GM21737 (cell line): Measurements from ENCODE around the gene HECW1.

Source experiments
- ATAC-seq: cut with Tn5 transposase; IDR thresholded peaks from one replicate; pipeline ENCODE4 v1.9.1; 2021; ENCODE audit warnings: mild to moderate bottlenecking, moderate library complexity; ENCODE audit not compliant: unreplicated experiment

The HECW1 gene

DNA sequence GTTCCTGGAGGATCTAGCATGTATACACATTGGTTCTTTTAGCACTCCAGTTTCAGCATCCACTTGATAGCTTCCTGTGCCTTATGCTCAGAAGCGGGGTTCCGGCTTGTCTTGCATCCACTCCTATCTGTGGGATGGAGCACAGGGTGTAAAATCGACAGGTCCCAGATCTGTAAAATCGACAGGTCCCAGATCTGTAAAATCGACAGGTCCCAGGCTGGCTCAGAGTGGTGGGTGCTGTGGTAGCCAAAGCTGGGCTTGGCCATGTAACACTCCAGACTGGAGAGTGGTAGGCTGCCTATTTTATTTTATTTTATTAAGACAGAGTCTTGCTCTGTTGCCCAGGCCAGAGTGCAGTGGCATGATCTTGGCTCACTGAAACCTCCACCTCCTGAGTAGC lies 30.3 kb downstream of the HECW1 start:
- no peak for ATAC-seq

DNA sequence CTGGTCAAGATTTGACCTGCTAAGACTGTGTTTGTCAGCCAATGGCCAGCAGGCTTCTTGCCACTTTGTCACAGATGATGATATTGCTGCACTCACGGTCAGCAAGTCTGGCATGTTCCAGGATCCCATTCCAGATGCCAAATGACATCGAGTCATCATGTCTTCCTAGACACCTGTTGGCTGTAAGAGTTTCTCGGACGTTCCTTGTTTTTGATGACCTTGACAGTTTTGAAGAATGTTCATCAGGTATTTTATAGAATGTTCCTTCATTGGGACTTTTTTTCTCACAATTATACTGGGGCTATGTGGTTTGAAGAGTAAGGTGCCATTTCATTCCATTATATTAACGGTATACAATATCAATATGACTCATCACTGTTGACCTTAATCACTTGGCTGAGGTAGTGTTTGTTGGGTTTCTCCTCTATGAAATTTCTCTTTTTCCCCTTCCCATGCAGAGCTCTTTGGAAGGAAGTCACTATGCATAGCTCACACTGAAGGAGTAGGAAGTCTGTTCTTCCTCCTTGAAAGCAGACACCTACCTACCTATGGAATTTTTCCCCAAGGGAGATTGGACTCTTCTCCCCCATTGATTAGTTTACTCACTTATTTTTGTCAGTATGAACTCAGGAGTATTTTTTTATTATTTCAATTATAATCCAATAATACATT lies 31.6 kb downstream of the HECW1 start:
- no peak for ATAC-seq

DNA sequence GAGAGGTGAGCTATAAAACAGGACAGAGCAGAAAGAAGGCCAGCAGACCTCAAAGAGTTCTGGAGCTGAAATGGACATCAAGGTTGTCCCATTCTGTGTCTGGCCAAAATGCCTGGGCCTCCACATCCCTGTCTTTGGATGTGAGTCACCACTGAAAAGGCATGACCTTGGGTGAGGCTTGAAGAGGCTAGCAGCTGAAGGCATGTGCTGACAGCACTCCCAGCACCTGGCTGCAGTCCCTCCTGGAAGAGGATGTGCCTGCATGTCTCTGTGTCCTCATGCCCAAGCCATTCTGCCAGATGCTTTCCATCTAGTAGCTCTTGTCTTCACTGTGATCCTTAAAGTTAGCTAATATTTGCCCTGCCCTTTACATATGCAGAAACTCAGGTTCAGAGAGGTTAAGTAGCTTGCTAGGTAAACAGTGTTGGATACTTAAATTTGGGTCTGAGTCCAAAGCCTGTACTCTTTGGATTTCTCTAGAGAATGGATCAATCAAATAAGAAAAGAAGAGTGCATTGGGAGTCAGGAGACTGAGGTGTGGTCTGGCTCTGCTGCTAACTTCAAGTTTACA lies 35.8 kb downstream of the HECW1 start:
- no peak for ATAC-seq

DNA sequence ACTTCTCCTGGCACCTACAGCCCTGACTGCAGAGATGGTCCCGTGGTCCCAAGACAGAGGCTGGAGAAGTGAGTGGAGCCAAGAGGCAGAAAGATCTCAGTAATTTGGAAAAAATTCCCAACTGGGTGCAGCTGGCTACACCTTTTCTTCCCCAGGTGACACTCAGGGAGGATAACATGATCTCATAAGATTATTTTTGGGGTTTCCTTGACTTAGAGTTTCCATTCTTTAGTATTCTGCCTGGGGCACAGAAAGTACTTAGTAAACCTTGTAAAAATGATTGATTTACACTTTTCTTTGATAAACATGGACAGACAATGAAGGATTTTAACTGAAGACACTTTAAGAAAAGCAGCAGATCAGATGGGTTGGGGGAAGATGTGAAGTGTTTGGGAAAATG lies 38.6 kb downstream of the HECW1 start:
- ATAC-seq, result no peak

DNA sequence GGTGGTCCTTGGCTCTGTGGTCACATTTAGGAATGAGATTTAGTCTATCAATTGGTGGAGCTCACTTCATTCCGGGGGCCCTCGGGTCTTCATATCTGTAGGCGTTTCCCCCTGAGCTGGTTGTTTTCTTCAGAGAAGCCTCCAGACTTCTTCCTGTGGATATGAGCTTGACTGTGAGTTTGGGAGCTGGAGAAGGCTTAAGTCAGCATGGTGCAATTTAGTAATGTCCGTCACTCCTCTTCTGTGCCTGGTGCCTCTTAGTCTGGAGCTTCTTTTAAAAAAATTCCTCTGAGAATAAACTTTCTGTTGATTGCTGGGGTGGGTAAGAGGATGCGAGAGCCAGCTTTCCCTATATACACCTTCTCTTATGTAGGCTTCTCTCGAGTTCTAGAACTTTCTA lies 40.2 kb downstream of the HECW1 start:
- no peak for ATAC-seq

DNA sequence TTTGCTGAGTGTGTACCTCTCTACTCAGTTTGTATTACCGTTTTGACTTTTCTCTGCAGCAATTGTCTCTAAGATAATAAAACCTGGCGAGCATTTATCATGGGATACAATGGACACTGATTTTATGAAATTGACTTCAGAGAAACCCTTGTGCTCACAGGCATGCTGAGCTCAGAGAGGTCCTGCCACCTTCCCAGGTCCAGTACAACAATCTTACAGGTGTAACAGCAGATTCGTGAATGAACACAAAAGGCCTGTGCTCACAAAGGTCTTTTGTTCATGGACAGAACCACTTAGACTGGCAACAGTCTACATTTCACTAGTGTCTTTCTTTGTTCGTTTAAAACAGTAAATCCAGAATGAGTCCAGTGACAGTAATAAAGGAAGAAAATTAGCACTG lies 43.2 kb downstream of the HECW1 start:
- no peak for ATAC-seq

DNA sequence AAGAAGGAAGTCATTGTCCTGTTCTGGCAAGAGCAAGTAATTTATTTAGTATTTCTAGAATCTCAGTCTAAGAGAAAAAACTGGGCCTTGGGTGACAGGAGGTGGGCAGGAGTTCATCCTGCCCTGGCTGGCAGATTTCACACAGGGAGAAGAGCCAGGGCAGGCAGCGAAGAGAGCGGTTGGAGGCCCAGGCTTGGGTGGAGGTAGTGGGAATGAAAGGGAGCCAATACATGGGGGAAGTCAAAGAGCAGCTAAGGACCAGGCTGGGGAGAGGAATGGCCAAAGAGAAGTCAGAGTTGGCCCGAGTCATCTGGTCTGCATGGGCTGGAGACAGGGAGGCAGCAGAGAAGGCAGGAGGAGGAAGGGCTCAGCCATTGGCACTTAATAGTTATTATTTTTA lies 51.4 kb downstream of the HECW1 start:
- no peak for ATAC-seq

DNA sequence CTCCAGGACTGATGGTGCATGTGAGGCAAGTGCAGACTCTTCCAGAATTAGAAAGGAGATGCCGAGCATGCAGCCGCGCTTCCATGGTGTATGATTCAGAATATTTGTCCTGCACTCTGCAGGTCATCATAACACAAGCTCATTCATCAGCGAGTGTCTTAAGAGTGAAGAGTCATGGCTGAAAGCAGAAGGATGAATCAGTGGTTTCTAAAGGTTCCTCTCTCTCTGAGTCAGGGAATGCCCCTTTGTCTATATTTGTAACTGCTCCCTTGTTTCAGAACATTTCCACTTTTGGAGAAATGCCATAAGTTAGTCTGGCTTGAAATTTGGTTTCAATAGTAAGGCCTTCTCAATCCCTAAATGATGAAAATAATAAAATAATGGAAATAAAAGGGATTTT lies 52.3 kb downstream of the HECW1 start:
- ATAC-seq, result peak; percentile 81

DNA sequence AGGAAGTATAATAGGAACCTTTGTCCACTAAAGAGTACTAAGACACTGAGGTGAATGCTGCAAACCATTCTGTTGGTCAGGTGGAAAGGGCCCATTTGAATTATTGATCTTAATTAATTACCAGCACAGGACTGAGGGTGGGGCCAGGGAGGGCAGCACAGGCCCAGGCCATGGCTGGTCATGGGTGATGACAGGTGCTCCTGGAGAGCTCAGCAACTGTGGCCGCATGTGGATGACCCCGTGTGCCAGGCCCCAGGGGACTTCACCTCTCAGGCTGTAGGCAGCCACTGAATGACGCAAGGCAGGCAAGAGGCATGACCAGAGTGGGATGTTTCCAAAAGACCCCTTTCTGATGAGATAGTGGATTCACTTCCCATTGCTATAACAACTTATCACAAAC lies 54.2 kb downstream of the HECW1 start:
- no peak for ATAC-seq

DNA sequence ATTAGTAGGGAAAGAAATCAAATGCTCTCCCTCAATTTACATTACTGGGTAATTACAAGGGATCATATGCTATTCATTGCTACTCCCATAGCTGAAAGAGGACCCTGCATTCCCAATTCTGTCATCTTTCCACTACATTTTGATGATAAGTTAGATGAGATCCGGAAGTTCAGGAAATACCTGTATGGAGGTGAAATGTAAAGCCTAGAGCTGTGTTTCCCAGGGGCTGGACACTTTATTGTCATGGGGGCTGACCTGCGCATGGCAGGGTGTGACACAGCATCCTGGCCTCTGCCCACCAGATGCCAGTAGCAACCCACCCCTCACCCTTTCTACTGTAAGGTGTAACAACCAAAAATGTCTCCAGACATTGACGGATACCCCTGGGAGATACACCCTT lies 56.6 kb downstream of the HECW1 start:
- ATAC-seq, result no peak

DNA sequence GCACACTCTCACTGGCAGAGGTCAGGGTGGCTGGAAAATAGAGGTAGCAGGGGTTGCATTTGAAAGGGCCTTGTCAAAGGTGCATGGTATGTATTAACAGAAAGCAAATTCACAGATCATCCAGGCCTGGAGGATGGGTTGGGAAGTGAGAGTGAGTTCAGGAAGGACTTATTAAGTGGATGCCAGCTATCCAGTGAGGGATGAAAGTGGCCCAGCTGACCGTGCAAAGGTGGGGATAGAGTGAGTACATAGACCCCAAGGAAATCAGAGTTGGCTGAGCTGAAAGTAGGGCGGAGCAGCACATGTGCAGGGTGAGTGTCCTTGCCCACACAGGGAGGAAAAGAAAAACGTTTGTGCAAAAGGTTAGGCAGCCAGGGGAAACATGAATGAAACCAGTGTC lies 58.1 kb downstream of the HECW1 start:
- no peak for ATAC-seq

DNA sequence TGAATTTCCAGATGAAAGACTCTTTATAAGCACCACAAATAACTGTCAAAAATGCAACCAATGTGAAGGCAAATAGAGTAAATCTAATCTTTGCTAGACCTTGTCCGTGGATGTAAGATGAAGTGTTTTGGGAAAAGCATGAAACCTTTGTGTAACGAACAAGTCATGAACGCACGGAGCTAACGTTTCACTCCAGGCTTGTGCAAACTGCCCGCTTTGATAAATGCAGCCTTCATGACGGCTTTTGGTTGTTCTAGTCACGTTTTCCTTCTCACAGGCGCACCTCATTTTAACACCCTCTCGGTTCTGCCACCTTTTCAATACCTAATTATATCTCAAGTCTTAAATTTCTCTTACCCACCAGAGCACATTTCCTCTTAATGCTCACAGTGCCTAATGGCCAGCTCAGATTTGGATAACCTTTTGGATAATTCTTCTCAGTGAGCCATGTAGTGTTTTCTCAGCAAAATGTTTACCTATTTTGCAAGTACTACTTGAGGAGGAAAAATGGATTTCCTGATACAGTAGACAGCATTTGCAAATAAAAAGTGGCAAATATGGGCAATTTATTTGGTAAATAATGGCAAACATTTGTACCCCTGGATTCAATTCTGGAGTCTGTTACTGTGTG lies 63.2 kb downstream of the HECW1 start:
- ATAC-seq, result no peak

DNA sequence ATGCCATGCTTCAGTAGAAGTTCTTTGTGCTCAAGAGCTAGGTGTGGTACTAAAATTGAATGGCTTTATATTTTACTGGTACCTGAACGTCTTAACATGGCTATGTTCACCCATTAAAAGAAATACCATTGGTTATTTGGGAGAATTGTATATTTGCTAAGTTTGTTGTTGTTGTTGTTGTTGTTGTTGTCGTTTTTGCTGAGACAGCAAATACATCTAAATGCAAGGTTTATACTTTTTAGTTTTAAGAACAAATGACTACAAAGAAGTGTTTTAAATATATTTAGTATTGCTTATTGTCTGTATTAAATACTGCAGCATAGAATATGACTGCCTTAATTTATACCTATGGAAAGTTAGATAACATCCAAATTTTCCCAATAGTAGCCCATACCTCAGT lies 66.9 kb downstream of the HECW1 start:
- ATAC-seq, result no peak

DNA sequence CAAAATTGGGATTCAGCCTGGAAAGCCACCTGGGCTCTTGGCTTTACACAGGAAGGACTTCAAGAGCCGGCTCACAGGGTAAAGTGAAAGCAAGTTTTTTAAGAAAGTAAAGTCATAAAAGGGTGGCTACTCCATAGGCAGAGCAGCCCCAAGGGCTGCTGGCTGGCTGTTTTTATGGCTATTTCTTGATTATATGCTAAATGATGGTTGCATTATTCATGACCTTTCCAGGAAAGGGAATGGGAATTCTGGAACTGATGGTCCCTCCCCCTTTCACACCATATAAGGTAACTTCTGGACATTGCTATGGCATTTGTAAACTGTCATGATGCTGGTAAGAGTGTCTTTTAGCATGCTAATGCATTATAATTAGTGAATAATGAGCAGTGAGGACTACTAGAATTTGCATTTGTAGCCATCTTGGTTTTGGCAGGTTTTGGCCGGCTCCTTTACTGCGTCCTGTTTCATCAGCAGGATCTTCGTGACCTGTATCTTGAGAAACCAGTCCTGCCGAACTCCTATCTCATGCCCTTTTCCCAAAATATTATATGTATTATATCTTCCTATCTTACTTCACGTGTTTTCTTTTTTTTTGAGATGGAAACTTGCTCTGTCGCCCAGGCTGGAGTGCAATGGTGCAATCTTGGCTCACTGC lies 80.5 kb downstream of the HECW1 start:
- no peak for ATAC-seq

DNA sequence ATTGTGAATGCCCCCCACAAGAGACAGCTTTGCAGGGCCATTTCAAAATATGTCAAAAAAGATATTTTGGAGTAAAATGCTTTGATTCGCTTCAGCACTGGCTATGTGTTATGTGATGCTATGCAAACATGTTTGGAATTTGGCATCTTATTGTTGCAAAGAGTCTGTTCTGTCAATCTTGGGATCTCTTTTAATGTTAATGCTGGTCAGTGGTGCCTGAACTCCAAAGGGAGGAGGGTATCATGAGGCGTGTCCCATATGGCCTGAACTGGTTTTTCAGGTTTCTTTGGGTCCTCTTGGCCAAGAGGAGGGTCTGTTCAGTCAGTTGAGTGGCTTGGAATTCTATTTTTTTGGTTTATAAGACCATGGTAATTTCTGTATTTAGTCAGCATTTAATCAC lies 81.4 kb downstream of the HECW1 start:
- no peak for ATAC-seq

DNA sequence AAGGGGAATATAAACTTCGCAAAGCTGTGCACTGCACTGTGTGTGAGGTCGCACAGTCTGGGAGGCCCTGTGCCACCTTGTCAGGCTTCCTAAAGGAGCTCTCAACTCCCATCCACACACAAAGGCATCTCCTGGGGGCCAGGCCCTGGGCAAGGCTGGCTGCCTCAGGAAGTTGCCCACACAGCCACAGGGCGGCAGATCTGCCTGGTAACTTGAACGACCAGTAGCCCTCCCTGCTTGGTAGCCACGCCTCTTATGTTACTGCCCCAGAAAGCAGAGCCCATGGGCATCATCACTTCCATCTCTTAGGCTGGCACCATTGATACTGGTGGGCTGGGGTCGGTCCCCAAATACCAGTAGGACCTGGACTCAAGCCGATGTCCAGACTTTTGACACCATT lies 82.8 kb downstream of the HECW1 start:
- ATAC-seq, result no peak

DNA sequence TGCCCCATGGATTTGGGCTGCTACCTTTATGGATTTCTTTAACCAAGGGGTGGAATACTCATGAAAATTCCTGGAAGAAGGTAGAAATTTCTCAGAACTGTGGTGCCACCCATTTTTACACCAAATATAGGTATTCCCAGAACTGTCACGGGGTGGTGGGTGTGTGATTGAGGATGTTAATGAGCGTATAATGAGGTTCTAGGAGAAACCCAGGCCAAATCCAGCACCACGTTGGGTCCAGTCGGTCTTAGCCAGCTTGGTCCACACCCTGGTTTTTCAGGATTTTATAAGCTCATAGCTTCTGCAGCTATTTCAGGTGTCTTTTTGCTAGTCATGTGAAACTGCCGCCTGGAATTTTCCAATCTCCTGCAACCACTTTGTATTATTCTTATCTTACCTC lies 83.3 kb downstream of the HECW1 start:
- ATAC-seq, result no peak

DNA sequence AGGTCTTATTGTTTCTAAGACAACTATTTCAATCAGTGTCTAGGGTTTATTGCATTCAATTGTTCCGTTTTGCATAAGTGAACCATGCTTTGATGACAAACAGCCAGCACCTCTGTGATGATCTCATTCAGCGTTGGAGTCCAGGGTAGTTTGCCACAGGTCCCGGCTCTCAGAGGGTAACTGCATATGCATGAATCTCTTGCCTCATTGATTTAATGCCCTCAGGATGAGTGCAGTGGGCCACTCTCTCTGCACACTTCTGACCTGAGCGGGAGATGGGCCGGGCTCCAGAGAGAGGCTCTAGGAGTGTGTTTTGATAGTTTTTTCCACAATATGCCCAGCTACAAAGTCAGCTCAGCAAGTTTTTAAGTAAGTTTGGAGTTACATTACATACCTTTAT lies 83.9 kb downstream of the HECW1 start:
- no peak for ATAC-seq

DNA sequence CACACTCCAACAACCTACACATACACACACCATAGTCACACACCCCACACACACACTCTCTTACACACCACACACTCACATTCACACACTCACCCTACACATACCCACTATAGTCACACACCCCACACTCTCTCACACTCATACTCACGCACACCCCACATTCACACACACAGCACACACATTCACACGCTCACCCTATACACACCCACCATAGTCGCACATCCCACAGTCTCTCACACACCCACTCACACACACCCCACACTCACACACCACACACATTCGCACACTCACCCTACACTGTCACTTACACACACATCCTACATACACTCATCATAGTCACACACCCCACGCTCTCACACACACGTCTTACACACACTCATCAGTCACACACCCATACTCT lies 85.6 kb downstream of the HECW1 start:
- ATAC-seq, result no peak

DNA sequence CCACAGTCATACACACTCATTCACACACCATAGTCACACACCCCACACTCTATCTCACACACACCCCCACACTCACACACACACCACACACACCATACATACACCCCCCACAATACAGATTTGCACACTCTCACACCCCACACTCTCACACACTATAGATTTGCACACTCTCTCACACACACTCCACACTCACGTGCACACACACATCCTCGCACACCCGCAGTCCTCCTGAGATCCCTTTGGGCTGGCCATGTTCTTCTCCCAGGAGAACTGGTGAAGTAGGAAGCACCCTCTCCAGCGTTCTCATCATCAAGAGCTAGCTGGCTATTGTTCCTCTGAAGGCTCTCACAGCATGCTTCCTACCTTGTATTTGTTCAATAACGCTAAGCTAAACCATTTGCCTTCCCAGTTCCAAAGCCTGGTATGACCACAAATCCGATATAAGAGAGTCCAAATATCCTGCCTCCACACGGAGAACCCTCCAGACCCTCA lies 86.2 kb downstream of the HECW1 start:
- no peak for ATAC-seq

DNA sequence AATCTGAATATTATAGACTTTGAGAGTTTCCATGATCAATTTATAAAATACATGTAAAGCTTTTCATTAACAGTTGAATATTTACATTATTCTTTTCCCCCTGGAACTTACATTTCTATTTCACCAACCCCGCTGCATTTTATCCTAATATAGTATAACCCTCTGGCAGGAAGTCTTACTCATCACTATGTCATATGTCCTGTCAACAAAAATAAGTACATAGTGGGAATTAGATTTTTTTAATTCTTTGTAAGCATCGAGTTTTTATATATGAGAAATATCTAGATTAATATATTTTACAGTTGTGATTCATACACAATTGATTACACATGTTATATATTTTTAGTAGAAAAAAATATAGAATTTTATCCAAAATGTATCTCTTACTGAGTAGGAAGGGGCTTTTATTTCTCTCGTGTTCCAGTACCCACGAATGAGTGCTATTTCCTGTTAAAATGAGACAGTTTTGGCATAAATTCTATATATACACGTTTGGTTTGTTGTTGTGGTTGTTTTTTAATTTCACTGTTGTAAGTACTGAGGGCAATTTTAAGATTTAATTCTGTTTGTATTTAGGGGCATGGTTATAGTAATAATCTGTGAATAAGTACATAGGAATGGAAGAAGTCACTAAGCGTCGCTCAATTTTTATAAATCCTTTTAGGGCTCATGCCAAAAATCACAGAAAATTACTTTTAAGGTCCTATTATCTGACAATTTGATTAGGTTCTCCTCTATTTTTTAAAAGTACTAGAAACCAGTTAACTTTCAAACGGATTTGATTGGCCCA lies 87.1 kb downstream of the HECW1 start:
- ATAC-seq, result no peak
